ENCODE data around the gene ABHD3. TPM values are rescaled to one million over a fixed set of nuclear protein-coding genes. Genes with fewer than 3 reads are reported as not detected.

ABHD3 gene
- total RNA-seq, result 3.7 and 4.1 TPM in 2 replicates

GRCh38 chr18:21704603-21705364 is at the start of gene ABHD3:
ABHD3 (minus strand) TSS chr18:21704774; CDS start chr18:21704665, 109 bp downstream.

GRCh38 chr18:21740538-21741311 is 36.2 kb upstream of the ABHD3 start, which contains the start of gene MIB1:
MIB1 (plus strand) TSS chr18:21740792; CDS start chr18:21741584, 792 bp downstream.

GRCh38 chr18:21612125-21613039 is 92.2 kb downstream of the ABHD3 start, which contains the start of gene SNRPD1:
SNRPD1 (plus strand) TSS chr18:21612314; CDS start chr18:21612430, 116 bp downstream.

Other genes with a start within 250 kb of the ABHD3 start
- 7.2 and 10.4 TPM in 2 replicates for gene ESCO1, start 104.1 kb downstream of the ABHD3 start, total RNA-seq
- gene SNRPD1, start 92.5 kb downstream of the ABHD3 start, total RNA-seq, result 9.9 and 20.0 TPM in 2 replicates
- gene MIB1, start 36.0 kb upstream of the ABHD3 start, total RNA-seq, result 25.4 and 27.8 TPM in 2 replicates